Activated naive CD4-positive, alpha-beta T cell treated with Interleukin-2 at 50 U/mL for 16 hours (primary cell): ENCODE data around the gene HOXD8.

Source experiments
- DNase-seq: peaks from one replicate; pipeline ENCODE4 v3.0.0-alpha.2; 2020

Gene HOXD8

DNA sequence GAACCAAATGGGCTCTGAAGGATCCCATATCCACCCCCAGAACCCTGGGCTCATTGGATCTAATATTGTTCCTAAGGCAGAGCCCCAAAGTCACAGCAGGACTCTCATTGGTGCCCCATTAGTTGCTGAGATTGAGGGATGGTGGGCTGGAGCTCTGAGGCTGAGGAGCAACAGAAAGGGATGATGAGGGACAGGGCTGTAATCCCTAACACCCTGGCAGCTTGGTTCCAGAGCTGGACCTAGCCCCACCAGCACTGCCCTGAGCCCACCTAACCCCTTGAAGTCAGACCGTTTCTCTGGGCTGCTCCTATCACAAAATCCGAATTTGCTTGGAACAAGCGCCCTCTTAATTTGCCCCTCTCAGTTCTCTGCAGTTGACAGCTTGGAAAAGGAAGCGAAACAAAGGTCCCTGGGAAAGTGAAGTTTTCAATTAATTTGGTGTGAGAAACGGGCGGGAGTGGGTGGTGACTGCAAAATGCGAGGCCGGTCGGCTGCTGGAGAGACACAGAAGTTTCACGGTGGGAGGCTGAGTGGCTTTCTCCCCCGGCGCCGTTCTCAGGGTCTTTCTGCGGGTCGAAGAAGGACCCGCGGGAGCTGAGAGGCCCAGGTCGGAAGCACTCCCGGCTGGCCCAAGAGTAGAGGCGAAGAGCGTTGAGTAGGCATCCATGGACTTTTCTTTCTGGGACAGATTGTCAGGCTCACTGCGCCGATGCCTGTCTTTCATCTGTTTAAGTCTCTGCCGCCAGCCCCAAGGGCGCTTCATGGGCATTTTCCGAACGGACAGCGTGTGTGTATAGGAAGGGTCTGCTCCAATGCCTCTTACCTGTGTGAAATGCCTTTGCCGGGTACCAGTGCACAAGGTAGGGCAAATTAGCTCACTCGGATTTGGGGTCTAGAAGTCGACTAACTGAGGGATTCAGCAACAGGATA, 37.9 kb upstream of the HOXD8 start:
- DNase-seq = no peak

DNA sequence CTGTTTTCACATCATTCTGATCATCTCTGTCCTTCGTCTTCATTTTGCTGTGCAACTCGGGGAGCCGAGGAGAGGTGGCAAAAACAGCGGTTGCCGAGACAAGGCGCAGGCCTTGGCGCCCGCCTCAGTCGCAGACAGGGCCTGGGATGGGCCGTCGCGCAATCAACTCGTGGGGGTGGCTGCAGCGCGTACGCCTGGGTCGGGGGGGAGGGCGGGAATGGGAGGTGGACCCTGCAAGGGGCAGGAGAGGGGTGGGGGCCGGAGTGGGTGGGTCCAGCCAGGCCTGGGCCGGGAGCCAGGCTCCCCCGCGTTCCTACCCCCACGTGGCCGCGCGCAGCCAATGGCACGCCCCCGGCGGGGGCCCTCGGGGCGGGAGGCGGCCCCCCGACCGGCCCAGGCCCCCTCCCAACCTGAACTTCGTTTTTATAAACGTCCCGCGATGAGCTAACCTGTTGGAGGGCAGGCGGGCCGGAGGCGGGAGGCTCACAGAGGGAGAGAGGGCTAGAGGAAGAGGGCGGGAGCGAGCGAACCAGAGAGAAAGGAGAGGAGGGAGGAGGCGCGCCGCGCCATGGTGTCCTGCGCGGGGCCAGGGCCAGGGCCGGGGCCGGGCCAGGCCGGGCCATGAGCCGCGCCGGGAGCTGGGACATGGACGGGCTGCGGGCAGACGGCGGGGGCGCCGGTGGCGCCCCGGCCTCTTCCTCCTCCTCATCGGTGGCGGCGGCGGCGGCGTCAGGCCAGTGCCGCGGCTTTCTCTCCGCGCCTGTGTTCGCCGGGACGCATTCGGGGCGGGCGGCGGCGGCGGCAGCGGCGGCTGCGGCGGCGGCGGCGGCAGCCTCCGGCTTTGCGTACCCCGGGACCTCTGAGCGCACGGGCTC, 37.0 kb upstream of the HOXD8 start, which contains the start of gene HOXD13:
HOXD13 (plus strand) TSS at position 452 of the 875 bp plus-strand sequence; CDS start at position 622, 170 bp downstream.
- DNase-seq = no peak

DNA sequence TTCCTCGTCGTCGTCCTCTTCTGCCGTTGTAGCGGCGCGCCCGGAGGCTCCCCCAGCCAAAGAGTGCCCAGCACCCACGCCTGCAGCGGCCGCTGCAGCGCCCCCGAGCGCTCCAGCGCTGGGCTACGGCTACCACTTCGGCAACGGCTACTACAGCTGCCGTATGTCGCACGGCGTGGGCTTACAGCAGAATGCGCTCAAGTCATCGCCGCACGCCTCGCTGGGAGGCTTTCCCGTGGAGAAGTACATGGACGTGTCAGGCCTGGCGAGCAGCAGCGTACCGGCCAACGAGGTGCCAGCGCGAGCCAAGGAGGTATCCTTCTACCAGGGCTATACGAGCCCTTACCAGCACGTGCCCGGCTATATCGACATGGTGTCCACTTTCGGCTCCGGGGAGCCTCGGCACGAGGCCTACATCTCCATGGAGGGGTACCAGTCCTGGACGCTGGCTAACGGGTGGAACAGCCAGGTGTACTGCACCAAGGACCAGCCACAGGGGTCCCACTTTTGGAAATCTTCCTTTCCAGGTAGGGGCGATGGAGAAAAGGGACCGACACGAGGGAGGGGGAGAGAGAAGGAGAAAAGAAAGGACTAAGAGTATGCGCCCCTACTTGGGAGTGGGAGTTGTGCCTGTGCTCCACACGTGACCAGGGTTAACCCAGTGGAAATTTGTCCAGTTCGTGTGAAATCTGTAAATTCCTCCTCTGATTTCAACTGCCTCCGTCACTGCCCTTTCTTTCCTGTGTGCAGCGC, 36.2 kb upstream of the HOXD8 start:
- DNase-seq = no peak

DNA sequence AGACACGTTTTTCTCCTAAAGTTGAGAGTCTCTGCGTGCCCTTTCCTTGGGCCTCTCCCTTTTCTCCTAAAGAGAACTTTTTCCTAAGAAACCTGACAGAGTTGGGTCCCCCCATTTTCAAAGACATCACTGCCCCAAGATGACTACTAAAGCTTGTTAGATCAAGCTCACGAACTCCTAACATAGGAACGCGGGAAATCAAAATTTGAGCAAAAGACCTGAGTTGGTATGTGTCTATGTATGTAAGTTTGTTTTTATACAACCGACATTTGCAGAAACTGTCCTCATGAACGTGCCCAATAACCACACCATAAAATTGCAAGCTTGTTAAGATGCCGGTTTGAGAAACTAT, 35.6 kb upstream of the HOXD8 start:
- no peak for DNase-seq

DNA sequence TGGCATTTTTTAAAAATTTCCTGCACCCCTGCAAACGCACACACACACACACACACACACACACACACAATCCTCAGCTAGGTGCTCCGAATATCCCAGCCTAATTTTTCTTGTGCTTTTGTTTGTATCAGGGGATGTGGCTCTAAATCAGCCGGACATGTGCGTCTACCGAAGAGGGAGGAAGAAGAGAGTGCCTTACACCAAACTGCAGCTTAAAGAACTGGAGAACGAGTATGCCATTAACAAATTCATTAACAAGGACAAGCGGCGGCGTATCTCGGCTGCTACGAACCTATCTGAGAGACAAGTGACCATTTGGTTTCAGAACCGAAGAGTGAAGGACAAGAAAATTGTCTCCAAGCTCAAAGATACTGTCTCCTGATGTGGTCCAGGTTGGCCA, 35.2 kb upstream of the HOXD8 start:
- DNase-seq = no peak

DNA sequence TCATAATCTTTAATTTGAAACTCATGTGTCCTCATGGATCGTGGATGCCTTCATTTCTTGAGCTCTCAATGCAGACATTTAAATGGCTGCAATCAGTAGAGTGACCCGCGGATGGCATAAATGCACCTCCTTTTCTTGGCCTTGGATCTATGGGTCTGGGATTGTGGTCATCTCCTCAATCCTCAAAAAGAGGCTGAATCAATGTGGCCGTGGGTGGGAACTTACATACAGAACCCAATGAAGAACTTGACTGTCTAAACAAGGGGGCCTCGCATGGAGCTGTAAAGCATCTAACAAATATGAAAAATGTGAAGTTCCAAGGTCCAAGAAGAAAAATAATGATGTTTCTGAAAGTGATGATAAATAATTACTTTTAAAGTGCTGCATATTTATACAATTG, 34.1 kb upstream of the HOXD8 start:
- DNase-seq = no peak

DNA sequence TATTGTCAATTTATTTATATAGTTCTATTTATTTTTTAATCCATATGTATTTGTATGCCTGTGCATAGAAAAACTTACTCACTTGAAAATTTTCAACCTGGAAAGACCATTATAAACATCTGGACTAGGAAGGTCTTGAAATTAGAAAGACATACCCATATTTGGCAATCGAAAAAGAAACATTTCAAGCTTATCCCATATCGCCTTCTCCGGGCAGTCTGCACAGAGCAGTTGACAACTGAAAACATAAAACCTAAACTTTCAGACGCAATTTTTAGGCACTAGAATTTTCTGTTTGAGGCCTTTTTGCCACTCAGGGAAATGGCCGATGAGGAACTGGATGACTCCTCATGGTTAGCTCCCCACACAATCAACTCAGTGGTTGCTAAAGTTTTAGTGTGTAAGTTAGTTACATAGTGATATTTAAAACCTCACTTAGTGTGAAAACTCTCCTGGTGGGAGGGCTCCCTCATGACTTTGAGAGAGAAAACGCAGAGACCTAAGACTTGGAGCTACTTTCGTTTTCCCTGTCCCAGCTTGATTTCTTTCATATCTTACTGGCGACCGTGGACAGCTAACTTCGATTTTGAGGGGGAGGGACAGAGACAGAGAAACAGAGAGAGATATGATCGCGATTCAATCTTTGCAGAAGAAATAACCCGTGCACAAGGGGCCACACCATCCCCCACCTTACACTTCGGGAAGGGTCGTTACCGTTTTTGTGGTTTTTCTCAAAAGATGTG, 33.1 kb upstream of the HOXD8 start:
- DNase-seq = no peak

DNA sequence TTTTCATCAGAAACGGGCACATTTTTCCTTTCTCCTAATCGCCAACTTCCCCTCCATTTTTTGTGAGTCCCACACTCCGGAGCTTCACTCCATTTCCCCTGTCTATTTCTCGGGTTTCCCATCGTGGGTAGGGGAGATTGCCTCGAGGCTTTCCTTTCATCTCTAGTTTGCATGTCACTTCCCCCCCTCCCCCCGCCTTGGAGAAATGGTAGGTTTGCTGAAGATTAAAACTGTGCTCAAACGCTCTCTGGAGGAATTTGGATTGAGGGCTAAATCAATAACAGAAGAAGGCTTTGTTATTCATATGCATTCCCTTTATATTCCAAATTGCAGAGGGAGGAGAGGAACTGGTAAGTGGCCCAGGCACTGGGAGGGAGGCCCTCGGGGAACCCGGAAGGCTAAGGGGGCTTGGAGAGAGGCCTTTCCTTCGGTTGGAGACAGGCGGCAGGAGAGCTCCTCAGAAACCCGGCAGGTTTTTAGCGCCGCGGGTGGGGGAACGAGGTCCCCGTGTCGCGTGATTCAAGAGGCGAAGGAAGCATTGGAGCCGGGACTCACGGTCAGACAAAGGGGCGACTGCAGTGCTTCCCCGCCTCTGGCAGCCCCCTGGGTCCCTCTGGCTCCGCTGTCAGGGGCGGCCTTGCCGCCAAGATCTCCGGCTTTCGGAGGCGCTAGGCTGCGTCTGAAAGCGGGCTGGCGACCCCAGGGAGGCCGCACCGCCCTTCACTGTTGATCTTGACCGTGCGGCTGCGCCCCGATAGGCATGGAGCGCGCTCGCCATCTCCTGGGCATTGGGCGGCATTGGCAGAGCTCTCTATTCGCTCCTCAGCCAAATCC, 32.3 kb upstream of the HOXD8 start:
- DNase-seq = peak; percentile 51

DNA sequence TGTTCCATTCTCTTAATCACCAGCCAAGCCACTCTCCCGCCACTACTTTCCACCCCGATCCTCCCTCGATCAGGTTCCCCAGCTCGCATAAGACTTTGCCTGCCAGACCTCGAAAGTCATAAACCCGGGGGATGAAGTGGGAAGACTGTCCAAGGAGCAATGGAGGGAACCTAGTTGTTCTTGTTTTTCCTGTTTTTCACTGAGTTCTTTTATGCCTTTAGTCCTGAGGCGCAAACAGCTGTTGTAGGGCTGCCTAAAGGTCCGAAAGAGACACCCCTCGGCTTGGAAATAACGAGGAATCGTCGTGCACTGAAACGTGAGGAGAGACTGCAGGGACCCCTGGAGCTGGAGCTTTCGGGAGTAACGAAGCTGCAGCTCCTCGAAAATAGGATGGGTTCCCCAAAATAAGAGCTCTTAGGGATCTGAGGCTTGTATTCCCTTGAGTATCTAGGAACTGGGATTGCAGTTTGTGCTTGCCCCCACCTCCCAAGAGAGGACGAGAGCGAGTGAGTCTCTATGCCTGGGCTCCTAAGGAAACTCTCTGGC, 31.6 kb upstream of the HOXD8 start:
- DNase-seq = no peak

DNA sequence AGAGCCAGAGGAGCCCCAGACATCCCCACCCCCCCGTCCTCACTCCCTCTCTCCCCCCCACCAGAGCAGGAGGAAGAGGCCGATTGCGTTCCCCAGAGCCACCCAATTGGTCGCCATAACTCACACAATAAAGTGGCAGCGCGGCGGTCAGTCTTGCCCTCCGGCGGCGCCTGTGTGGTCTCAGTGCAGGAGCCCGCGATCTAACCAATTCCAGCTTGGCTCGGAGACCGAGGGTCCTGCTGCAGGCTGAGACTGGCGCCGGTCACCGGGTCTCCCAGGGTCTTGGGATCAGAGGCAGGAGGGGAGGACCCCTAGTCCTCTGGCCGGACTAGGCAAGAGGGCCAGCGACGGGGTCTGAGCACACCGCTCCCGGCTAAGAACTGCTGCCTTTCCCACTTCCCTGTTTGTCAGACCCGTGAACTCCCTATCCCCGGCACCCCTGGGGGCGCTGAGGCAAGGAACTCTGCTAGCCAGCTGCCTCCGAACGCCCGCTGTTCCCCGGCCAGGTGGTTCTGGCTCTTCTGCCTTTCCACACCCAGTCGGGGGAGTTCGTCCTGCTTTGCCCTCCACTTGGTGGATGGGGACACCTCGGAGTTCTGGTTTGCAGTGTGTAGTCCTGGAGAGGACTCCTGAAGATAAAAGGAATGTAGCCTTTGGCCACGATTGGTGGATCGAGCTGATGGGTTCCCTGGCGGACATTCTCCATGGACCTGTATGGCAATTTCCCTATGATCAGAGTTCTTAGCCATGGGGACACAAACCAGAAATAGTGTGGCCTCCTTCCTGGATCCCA, 30.9 kb upstream of the HOXD8 start:
- DNase-seq = no peak

DNA sequence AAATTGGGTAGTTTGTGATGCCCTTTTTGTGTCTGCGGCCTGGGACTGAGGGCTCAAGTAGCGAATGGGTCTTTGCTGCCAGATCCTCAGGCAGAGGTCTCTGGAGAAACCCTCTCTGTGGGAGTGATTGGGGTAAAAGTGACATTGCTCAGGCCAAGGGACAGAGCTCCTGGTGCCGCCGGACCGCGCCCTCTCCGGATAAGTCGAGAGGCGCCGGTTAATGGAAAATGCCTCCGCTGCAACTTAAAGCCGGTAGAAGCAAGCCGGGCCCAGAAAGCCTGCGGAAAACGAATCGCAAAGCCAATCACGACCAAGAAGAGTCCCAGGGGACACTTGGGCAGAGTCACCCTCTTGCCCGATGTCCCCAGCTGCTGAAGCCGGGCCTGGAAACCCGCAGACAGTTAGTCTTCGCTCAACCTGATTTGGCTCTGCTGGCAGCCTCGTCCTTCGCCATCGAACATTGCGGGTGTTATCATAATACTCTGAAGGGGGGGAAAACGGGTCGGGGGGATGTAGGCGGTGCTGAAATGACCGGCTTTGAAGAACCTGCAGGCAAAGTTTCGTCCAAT, 30.3 kb upstream of the HOXD8 start:
- no peak for DNase-seq

DNA sequence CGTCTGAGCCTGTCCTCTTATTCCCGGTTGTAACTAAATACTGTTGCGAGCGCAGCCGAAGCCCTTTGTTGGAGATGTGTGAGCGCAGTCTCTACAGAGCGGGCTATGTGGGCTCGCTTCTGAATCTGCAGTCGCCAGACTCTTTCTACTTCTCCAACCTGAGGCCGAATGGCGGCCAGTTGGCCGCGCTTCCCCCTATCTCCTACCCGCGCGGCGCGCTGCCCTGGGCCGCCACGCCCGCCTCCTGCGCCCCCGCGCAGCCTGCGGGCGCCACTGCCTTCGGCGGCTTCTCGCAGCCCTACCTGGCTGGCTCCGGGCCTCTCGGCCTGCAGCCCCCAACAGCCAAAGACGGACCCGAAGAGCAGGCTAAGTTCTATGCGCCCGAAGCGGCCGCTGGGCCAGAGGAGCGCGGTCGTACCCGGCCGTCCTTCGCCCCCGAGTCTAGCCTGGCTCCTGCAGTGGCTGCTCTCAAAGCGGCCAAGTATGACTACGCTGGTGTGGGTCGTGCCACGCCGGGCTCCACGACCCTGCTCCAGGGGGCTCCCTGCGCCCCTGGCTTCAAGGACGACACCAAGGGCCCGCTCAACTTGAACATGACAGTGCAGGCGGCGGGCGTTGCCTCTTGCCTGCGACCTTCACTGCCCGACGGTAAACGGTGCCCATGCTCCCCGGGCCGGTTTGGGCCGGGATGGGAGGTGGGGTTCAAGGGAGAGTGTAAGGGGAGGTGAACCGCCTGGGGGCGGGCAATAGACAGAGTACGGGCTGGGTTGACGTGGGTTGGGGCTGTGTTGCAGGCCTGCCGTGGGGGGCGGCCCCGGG, 29.6 kb upstream of the HOXD8 start, which contains the start of gene HOXD12:
HOXD12 (plus strand) TSS at position 68 of the 819 bp plus-strand sequence; CDS start at position 75, 7 bp downstream.
- no peak for DNase-seq

DNA sequence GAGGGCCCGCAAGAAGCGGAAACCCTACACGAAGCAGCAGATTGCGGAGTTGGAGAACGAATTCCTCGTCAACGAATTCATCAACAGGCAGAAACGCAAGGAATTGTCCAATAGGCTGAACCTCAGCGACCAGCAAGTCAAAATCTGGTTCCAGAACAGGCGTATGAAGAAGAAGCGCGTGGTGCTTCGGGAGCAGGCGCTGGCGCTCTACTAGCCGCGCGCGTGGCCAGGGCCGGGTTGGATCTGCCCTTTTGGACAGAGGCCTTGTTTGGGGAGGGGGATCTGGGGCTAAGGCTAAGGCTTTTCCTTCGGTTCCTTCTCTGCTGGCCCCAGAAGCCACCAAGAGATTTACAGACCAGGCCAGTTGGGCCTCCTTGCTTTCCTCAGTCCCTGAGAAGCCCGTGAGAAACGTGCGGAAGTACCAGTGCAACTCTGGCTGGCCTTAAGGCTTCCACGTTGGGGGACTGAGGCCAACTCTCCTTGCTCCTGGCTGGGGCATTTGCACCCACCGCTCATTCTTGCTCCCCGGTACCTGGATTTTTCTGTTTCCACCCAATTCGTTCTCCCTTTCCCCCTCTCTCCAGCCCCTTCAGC, 28.9 kb upstream of the HOXD8 start:
- no peak for DNase-seq

DNA sequence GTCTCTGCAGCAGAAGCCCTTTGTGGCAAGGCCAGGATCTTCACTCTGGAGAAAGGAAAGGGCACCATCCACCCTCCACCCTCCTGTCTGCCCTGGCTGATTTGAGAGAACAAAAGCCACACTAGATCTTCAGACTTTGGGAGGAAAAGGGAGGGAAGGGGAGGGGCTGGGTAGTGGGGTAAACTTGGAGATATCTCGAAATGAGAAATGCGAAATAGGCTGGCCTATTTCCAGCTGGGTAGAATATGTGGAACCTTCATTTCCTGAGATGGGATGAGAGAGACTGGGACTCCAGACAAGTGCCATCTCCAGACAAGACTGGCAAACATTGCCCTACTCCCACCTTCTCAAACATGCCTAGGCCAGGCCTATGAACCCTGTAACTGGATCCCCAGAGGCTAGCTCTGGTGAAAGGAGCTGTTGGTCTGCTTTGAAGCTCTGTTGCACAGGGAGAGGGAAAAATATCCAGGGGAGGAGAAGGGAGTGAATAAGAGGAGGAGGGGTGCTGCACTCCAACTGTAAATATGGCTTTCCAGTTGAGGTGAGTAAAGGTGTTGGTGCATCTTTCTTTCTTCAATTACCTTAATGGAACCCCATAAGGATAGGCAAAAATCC, 28.2 kb upstream of the HOXD8 start:
- no peak for DNase-seq

DNA sequence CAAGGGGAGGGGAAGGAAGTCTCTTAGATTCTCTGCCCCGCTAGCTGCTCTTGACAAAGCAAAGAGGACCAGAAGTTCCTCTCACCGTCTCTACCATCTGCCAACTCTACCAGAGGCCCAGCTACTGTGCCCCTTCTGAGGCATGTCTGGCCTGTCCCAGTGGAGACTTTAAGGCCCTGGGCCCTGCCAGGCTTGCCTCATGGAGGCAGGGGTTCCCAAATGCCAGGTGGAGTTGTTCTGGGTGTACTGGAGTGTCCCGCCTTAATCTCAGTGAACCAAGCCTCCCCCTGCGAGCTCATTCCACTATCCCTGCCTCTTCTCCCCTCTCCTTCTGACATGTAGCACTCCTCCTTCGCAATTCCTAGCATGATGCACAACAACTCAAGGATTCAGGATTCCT, 27.7 kb upstream of the HOXD8 start:
- no peak for DNase-seq

DNA sequence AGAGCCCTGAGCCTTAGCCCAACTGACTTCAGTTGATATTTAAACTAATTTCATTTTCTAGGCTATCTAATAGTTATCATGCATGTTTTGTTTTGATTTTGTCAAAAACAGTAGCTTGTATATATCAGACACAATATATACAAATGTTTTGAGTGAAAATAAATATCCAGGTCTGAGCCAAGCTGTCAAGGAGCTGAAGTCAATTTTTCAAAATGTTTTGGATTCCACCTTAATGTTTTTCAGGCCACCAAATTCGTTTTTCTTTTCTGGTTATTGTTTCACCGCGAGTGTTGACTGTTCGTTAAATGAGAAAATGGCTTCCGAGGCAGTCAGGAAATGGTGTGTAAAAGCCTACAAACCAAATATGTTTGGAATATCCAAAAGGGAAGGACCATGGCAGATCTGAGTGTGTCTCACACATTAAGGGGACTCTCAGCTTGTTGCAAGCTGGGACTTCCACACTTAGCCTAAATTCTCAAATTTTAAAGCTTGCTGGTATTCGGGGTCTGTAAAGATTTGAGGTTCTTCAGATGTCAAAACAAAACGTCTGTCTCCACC, 27.1 kb upstream of the HOXD8 start:
- no peak for DNase-seq

DNA sequence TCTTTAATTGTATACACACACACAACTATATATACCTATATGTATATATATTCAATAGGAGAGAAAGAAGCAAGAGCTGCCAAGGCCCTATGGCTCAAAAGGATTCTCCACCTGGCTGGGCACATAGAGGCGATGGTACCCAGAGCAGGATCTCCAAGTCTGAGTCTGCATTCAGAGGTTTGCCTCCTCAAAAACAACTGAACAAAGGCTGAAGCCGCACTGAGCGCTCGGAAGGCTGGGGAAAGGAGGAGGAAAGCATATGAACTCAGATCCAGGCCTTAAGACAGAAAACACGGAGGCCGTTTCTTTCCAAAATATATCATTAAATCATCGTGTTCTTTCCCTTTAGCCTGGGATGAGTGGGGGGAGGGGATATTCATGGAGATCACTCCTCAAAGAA, 26.3 kb upstream of the HOXD8 start:
- no peak for DNase-seq
